Stomach (tissue), 4 donors: ENCODE results near the gene S1PR2.

Experiments
- CTCF ChIP-seq, 7 experiments: fragments of 450-650 bp in 4 of 7; fragments of 200-600 bp in 3 of 7; sonication (generic) in 3 of 7; IDR thresholded peaks; one replicate each; pipeline ENCODE4 v1.5.1; 2016 to 2019; ENCODE audit warnings: antibody characterized with exemption in 7 of 7, control low read depth in 2 of 7, mild to moderate bottlenecking in 1 of 7
- EP300 ChIP-seq: sonication (generic); formaldehyde crosslinking; IDR thresholded peaks from one replicate; pipeline ENCODE4 v1.6.1; 2017; ENCODE audit warnings: antibody characterized with exemption

GRCh38 chr19:10270616-10271394, 39.7 kb upstream of the S1PR2 start, which contains the start of gene ICAM1:
- no peak for TF ChIP-seq CTCF (IDR thresholded peaks at IDR 0.05)
- TF ChIP-seq EP300 = peak; percentile 39
